ENCODE results near the gene SLC16A9.

The SLC16A9 gene

GRCh38 chr10:59628456-59628855 lies 81.2 kb downstream of the SLC16A9 start:
- Histone ChIP-seq H3K9me3 (ENCODE audit: insufficient read depth, low read length, severe bottlenecking) (no peaks in the 10 kb centered on the region), H3K4me1 (ENCODE audit: insufficient read depth, low read length) (no peaks in the 10 kb centered on the region), H3K79me2 (ENCODE audit: insufficient read depth, low read length) (no peaks in the 10 kb centered on the region), H3K4me3 (ENCODE audit: low read depth in 1 of 2, low read length in 2 of 2) (no peak overlapping the region), H3K9ac (ENCODE audit: low read depth, low read length) (no peak overlapping the region), H3K27me3 (ENCODE audit: insufficient read depth, low read length, poor library complexity) (no peaks in the 10 kb centered on the region), H3K36me3 (ENCODE audit: insufficient read depth, low read length) (no peaks in the 10 kb centered on the region), H2AFZ (ENCODE audit: low read depth, low read length) (no peak overlapping the region), H4K20me1 (ENCODE audit: insufficient read depth, low read length) (no peaks in the 10 kb centered on the region), H3K27ac (ENCODE audit: low read length) (no peak overlapping the region), H3K4me2 (ENCODE audit: insufficient read depth, low read length) (no peak overlapping the region)
- DNase-seq (no peak), ATAC-seq (ENCODE audit: insufficient read depth, low read depth) (no peak)
- TF ChIP-seq CTCF (IDR thresholded peaks at IDR 0.05; ENCODE audit: borderline replicate concordance, extremely low read depth, low read length, poor library complexity, severe bottlenecking), result no peak
- TF ChIP-seq EZH2 (IDR thresholded peaks at IDR 0.05; ENCODE audit: borderline replicate concordance, low read depth, low read length, severe bottlenecking), result no peak

- no peaks in the 10 kb centered on the region for H3K79me2 ChIP-seq (ENCODE audit: insufficient read depth, low read length)
- no peak overlapping the region for H3K27ac ChIP-seq (ENCODE audit: low read length)
- H4K20me1 ChIP-seq (ENCODE audit: insufficient read depth, low read length), result no peaks in the 10 kb centered on the region
- H3K4me2 ChIP-seq (ENCODE audit: insufficient read depth, low read length), result no peak overlapping the region
- H3K9me3 ChIP-seq (ENCODE audit: insufficient read depth, low read length, severe bottlenecking), result no peaks in the 10 kb centered on the region
- no peak for TF ChIP-seq CTCF (IDR thresholded peaks at IDR 0.05; ENCODE audit: borderline replicate concordance, extremely low read depth, low read length, poor library complexity, severe bottlenecking)
- no peak for TF ChIP-seq EZH2 (IDR thresholded peaks at IDR 0.05; ENCODE audit: borderline replicate concordance, low read depth, low read length, severe bottlenecking)
- no peaks in the 10 kb centered on the region for H3K36me3 ChIP-seq (ENCODE audit: insufficient read depth, low read length)
- H3K9ac ChIP-seq (ENCODE audit: low read depth, low read length), result no peak overlapping the region
- no peak overlapping the region for H2AFZ ChIP-seq (ENCODE audit: low read depth, low read length)
- no peaks in the 10 kb centered on the region for H3K4me1 ChIP-seq (ENCODE audit: insufficient read depth, low read length)
- no peak overlapping the region for H3K4me3 ChIP-seq (ENCODE audit: low read depth in 1 of 2, low read length in 2 of 2)
- no peak for DNase-seq
- no peak for ATAC-seq (ENCODE audit: insufficient read depth, low read depth)
- no peaks in the 10 kb centered on the region for H3K27me3 ChIP-seq (ENCODE audit: insufficient read depth, low read length, poor library complexity)
Measured at GRCh38 chr10:59627366-59628018, 82.2 kb downstream of the SLC16A9 start.

GRCh38 chr10:59626523-59626869 lies 83.2 kb downstream of the SLC16A9 start:
- TF ChIP-seq CTCF (IDR thresholded peaks at IDR 0.05; ENCODE audit: borderline replicate concordance, extremely low read depth, low read length, poor library complexity, severe bottlenecking), result no peak
- TF ChIP-seq EZH2 (IDR thresholded peaks at IDR 0.05; ENCODE audit: borderline replicate concordance, low read depth, low read length, severe bottlenecking), result no peak
- Histone ChIP-seq H3K36me3 (ENCODE audit: insufficient read depth, low read length) (no peaks in the 10 kb centered on the region), H3K27me3 (ENCODE audit: insufficient read depth, low read length, poor library complexity) (no peaks in the 10 kb centered on the region), H3K4me3 (ENCODE audit: low read depth in 1 of 2, low read length in 2 of 2) (no peak overlapping the region), H4K20me1 (ENCODE audit: insufficient read depth, low read length) (no peaks in the 10 kb centered on the region), H3K4me1 (ENCODE audit: insufficient read depth, low read length) (no peaks in the 10 kb centered on the region), H2AFZ (ENCODE audit: low read depth, low read length) (no peak overlapping the region), H3K9me3 (ENCODE audit: insufficient read depth, low read length, severe bottlenecking) (no peaks in the 10 kb centered on the region), H3K79me2 (ENCODE audit: insufficient read depth, low read length) (no peaks in the 10 kb centered on the region), H3K9ac (ENCODE audit: low read depth, low read length) (no peak overlapping the region), H3K4me2 (ENCODE audit: insufficient read depth, low read length) (no peak overlapping the region), H3K27ac (ENCODE audit: low read length) (no peak overlapping the region)
- DNase-seq, result no peak
- no peak for ATAC-seq (ENCODE audit: insufficient read depth, low read depth)
